ENCODE results near the gene DIAPH3.

- TF ChIP-seq CTCF (IDR thresholded peaks at IDR 0.05) = no peak
- no peak for TF ChIP-seq POLR2A (IDR thresholded peaks at IDR 0.05)
Observed at GRCh38 chr13:59690857-59691500, 472.7 kb downstream of the DIAPH3 start.
